H4 (cell line): Measurements from ENCODE around the gene CHIA. TPM values are rescaled to one million over a fixed set of nuclear protein-coding genes. Genes with fewer than 3 reads are reported as not detected.
"Not testable (repeated sequence)": the region's sequence is repeated elsewhere in the genome, so short reads cannot be mapped to it uniquely, and the experiment has no call there.

Source experiments
- DNase-seq: peaks from one replicate; pipeline ENCODE4 v3.0.0-alpha.2; 2015; ENCODE audit warnings: low spot score
- total RNA-seq: library from RNA; depleted of rRNA; stranded (reverse); fragments of >200 nt; shearing (Covaris generic); gene quantifications from 2 replicates; pipeline ENCODE4 v1.2.3, GENCODE V29; 2014

CHIA gene
- total RNA-seq, 1 experiment from 2014 or later, result not detected

- DNase-seq, result no peak
Measured at GRCh38 chr1:111285879-111286278, 4.8 kb upstream of the CHIA start.

- no peak for DNase-seq
Measured at GRCh38 chr1:111286912-111287311, 3.7 kb upstream of the CHIA start.

GRCh38 chr1:111289371-111289770, 1.3 kb upstream of the CHIA start:
- no peak for DNase-seq

GRCh38 chr1:111290104-111290503, 547 bp upstream of the CHIA start:
- no peak for DNase-seq

- DNase-seq, result no peak
Measured at GRCh38 chr1:111294390-111294789, 3.7 kb downstream of the CHIA start.

- no peak for DNase-seq
Measured at GRCh38 chr1:111302374-111302773, 11.7 kb downstream of the CHIA start.

GRCh38 chr1:111309690-111310089, 19.0 kb downstream of the CHIA start:
- no peak for DNase-seq

GRCh38 chr1:111318523-111318922, 27.9 kb downstream of the CHIA start:
- no peak for DNase-seq

GRCh38 chr1:111320066-111320879, 29.6 kb downstream of the CHIA start:
- DNase-seq, result no peak

- no peak for DNase-seq
Measured at GRCh38 chr1:111323231-111323630, 32.6 kb downstream of the CHIA start.

GRCh38 chr1:111332190-111332589, 41.5 kb downstream of the CHIA start:
- DNase-seq, result no peak

- no peak for DNase-seq
Measured at GRCh38 chr1:111334169-111334568, 43.5 kb downstream of the CHIA start.

GRCh38 chr1:111335214-111335877, 44.7 kb downstream of the CHIA start:
- not testable (repeated sequence) for DNase-seq

GRCh38 chr1:111338849-111339248, 48.2 kb downstream of the CHIA start:
- not testable (repeated sequence) for DNase-seq

GRCh38 chr1:111346089-111346885, 55.6 kb downstream of the CHIA start:
- peak; percentile 65 for DNase-seq

GRCh38 chr1:111347026-111347425, 56.4 kb downstream of the CHIA start:
- DNase-seq, result no peak

- DNase-seq, result no peak
Measured at GRCh38 chr1:111351700-111352099, 61.0 kb downstream of the CHIA start.

- DNase-seq, result no peak
Measured at GRCh38 chr1:111354584-111354983, 63.9 kb downstream of the CHIA start.

GRCh38 chr1:111358964-111359363, 68.3 kb downstream of the CHIA start:
- DNase-seq, result no peak

- no peak for DNase-seq
Measured at GRCh38 chr1:111359376-111359775, 68.7 kb downstream of the CHIA start.

GRCh38 chr1:111360257-111360656, 69.6 kb downstream of the CHIA start:
- not testable (repeated sequence) for DNase-seq

GRCh38 chr1:111361761-111362160, 71.1 kb downstream of the CHIA start:
- DNase-seq, result no peak
